Lung (tissue), 12 donors: ENCODE measurements around the gene FRMD1. TPM values are rescaled to one million over a fixed set of nuclear protein-coding genes. Genes with fewer than 3 reads are reported as not detected.

ENCODE experiments used
- ATAC-seq: fragments of 200-7000 bp; cut with Tn5 transposase; one replicate; pipeline ENCODE4 v1.9.1; 2020; ENCODE audit warnings: moderate number of reproducible peaks; ENCODE audit not compliant: insufficient read depth, low FRiP score
- DNase-seq, 3 donors: peaks; one replicate each; pipeline ENCODE4 v3.0.0-alpha.2; 2013 to 2017
- H3K27ac ChIP-seq, 2 donors: one replicate each; pipeline ENCODE4 v1.5.1; 2013; ENCODE audit warnings: mild to moderate bottlenecking in 2 of 2, moderate library complexity in 2 of 2, control low read depth in 1 of 2, inconsistent platforms in 1 of 2, low read depth in 1 of 2, low read length in 1 of 2
- H3K27me3 ChIP-seq, 3 donors: one replicate each; pipeline ENCODE4 v1.5.1; 2013; ENCODE audit warnings: low read length in 2 of 3; ENCODE audit not compliant: control insufficient read depth in 3 of 3, insufficient read depth in 3 of 3
- H3K36me3 ChIP-seq, 4 donors: one replicate each; pipeline ENCODE4 v1.5.1; 2013; ENCODE audit warnings: low read length in 4 of 4, mild to moderate bottlenecking in 1 of 4, moderate library complexity in 1 of 4; ENCODE audit not compliant: control insufficient read depth in 4 of 4, insufficient read depth in 4 of 4
- H3K4me1 ChIP-seq, 5 donors: one replicate each; pipeline ENCODE4 v1.5.1; 2013; ENCODE audit warnings: low read length in 5 of 5, mild to moderate bottlenecking in 2 of 5, moderate library complexity in 1 of 5; ENCODE audit not compliant: control insufficient read depth in 5 of 5, insufficient read depth in 5 of 5
- H3K4me3 ChIP-seq: one replicate; pipeline ENCODE4 v1.5.1; 2013; ENCODE audit warnings: mild to moderate bottlenecking, control low read depth, moderate library complexity
- H3K9ac ChIP-seq, 2 donors: one replicate each; pipeline ENCODE4 v1.5.1; 2013; ENCODE audit warnings: low read length in 2 of 2, control low read depth in 1 of 2; ENCODE audit not compliant: insufficient read depth in 1 of 2
- H3K9me3 ChIP-seq, 4 donors: one replicate each; pipeline ENCODE4 v1.5.1; 2013; ENCODE audit warnings: low read length in 3 of 4, mild to moderate bottlenecking in 1 of 4, moderate library complexity in 1 of 4; ENCODE audit not compliant: control insufficient read depth in 4 of 4, insufficient read depth in 3 of 4
- WGBS, 2 donors: extraction: QIAGEN DNeasy Blood & Tissue Kit; methylation state at CpG; one replicate each; pipeline ENCODE4 v1.1.7; 2013; 5-methylcytosine and 5-hydroxymethylcytosine counted together
- polyA plus RNA-seq, 2 donors: library from polyadenylated mRNA; stranded (reverse); fragments of 200-250 nt; gene quantifications; one replicate each; pipeline ENCODE4 v1.2.1, GENCODE V29; 2013
- total RNA-seq, 2 donors: library from RNA; depleted of rRNA in 1 of 2; stranded (reverse); fragments of >200 nt in 1 of 2; gene quantifications; one replicate each; pipeline ENCODE4 v1.2.1, GENCODE V29; 2014 to 2021
- TF ChIP-seq, protein P1 (sequence below): IDR thresholded peaks from 2 replicates; pipeline ENCODE4 v1.5.1; 2012; ENCODE audit warnings: mild to moderate bottlenecking; ENCODE audit errors: control extremely low read depth, extremely low read depth
- donor health status: control.
- donor health status: control.
- donor health status: Bipolar disorder and iron deficiency.
- donor health status: healthy.
- donor health status: DM: yes; HTN: yes; CAD: no.

FRMD1 gene
- total and polyA plus RNA-seq, 4 donors: 0.02 to 1.4 (median 0.10) TPM

- Histone ChIP-seq H3K27me3 (no peaks in the 10 kb centered on the region), H3K4me3 (no peak overlapping the region), H3K36me3 (peaks cover 0 to 31% (median 15%) of the 10 kb centered on the region in 4 donors), H3K9me3 (peaks cover 0 to 21% (median 13%) of the 10 kb centered on the region in 4 donors), H3K9ac (no peak overlapping the region), H3K27ac (no peak overlapping the region), H3K4me1 (peaks cover 0 to 23% (median 14%) of the 10 kb centered on the region in 5 donors)
- TF ChIP-seq, protein P1, sequence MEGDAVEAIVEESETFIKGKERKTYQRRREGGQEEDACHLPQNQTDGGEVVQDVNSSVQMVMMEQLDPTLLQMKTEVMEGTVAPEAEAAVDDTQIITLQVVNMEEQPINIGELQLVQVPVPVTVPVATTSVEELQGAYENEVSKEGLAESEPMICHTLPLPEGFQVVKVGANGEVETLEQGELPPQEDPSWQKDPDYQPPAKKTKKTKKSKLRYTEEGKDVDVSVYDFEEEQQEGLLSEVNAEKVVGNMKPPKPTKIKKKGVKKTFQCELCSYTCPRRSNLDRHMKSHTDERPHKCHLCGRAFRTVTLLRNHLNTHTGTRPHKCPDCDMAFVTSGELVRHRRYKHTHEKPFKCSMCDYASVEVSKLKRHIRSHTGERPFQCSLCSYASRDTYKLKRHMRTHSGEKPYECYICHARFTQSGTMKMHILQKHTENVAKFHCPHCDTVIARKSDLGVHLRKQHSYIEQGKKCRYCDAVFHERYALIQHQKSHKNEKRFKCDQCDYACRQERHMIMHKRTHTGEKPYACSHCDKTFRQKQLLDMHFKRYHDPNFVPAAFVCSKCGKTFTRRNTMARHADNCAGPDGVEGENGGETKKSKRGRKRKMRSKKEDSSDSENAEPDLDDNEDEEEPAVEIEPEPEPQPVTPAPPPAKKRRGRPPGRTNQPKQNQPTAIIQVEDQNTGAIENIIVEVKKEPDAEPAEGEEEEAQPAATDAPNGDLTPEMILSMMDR: no peak
- no peak for ATAC-seq
- 94 to 96% methylated on average over 28 to 29 of the region's 29 CpGs for WGBS, 2 donors
- no peak for DNase-seq
These were observed 36.4 kb downstream of the FRMD1 start for GRCh38 chr6:168042426-168043192.

- 87 to 93% methylated on average over 15 of the region's 15 CpGs for WGBS, 2 donors
These were observed 37.1 kb downstream of the FRMD1 start for GRCh38 chr6:168041928-168042327.

GRCh38 chr6:168040856-168041496 lies 38.0 kb downstream of the FRMD1 start:
- DNase-seq: no peak

More at GRCh38 chr6:168041928-168042327, 37.1 kb downstream of the FRMD1 start:
- Histone ChIP-seq H3K27me3 (no peaks in the 10 kb centered on the region), H3K9me3 (peaks cover 0 to 21% (median 13%) of the 10 kb centered on the region in 4 donors), H3K9ac (no peak overlapping the region), H3K27ac (no peak overlapping the region), H3K36me3 (peaks cover 0 to 34% (median 15%) of the 10 kb centered on the region in 4 donors), H3K4me3 (no peak overlapping the region), H3K4me1 (peaks cover 0 to 21% (median 13%) of the 10 kb centered on the region in 5 donors)
- no peak for DNase-seq
- TF ChIP-seq, protein P1: no peak
- no peak for ATAC-seq

More at GRCh38 chr6:168040856-168041496, 38.0 kb downstream of the FRMD1 start:
- Histone ChIP-seq H3K4me3 (no peak overlapping the region), H3K9me3 (peaks cover 0 to 21% (median 13%) of the 10 kb centered on the region in 4 donors), H3K4me1 (peaks cover 0 to 17% (median 10%) of the 10 kb centered on the region in 5 donors), H3K9ac (no peak overlapping the region), H3K36me3 (peaks cover 0 to 34% (median 15%) of the 10 kb centered on the region in 4 donors), H3K27me3 (no peaks in the 10 kb centered on the region), H3K27ac (no peak overlapping the region)
- 93 to 96% methylated on average over 15 of the region's 15 CpGs for WGBS, 2 donors
- TF ChIP-seq, protein P1: no peak
- ATAC-seq: no peak
